Measurements from ENCODE around the gene RASA3. TPM values are rescaled to one million over a fixed set of nuclear protein-coding genes. Genes with fewer than 3 reads are reported as not detected.
"Not testable (repeated sequence)": the region's sequence is repeated elsewhere in the genome, so short reads cannot be mapped to it uniquely, and the experiment has no call there.

Gene RASA3
- total RNA-seq, 4 donors from 2014 or later = 25.0 to 43.1 (median 30.2) TPM

DNA sequence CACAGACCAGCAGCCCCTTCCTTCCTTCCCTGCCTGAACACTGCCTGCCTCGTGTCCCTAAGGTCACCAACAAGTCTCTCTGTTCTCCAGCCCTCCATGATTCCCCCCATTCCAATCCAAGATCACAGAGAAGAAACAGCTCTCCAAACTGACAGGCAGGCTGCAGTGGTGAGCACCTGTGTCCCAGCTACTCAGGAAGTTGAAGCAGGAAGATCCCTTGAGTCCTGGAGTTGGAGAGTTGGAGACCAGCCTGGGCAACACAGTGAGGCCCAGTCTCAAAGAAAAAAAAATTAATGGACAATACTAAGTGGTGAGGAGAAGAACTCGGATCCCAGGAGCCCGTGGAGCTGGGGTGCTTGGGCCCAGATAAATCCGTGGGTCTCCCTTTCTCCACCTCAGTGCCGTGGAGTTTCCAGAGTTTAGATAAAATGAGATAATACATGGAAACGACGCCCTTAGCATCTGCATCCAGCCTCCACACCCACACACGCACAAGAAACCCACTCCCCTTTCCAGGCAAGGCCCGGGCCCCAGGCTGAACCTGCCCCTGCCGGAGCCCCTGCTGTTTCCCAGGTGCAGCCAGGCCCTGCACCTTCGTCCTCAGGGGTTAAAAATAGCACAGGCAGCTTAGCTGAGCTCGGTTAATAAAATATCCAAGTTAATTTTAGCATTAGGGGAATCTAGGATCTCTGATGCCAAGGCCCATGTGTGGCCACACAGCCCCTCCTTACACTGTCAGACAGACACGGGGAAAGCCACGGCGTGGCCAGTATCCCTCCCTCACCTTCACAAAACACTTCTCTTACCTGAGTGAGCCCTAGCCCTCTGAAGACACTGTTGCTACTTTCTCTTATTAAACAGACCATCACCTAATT lies 4.7 kb downstream of the RASA3 start:
- H3K4me3 ChIP-seq = no peak overlapping the region
- ATAC-seq = no peak
- TF ChIP-seq, protein P1, sequence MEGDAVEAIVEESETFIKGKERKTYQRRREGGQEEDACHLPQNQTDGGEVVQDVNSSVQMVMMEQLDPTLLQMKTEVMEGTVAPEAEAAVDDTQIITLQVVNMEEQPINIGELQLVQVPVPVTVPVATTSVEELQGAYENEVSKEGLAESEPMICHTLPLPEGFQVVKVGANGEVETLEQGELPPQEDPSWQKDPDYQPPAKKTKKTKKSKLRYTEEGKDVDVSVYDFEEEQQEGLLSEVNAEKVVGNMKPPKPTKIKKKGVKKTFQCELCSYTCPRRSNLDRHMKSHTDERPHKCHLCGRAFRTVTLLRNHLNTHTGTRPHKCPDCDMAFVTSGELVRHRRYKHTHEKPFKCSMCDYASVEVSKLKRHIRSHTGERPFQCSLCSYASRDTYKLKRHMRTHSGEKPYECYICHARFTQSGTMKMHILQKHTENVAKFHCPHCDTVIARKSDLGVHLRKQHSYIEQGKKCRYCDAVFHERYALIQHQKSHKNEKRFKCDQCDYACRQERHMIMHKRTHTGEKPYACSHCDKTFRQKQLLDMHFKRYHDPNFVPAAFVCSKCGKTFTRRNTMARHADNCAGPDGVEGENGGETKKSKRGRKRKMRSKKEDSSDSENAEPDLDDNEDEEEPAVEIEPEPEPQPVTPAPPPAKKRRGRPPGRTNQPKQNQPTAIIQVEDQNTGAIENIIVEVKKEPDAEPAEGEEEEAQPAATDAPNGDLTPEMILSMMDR (IDR thresholded peaks at IDR 0.05) = no peak
- TF ChIP-seq POLR2A (IDR thresholded peaks at IDR 0.05) = no peak
- peak; percentile 24 for TF ChIP-seq POLR2AphosphoS5 (IDR thresholded peaks at IDR 0.05)
- TF ChIP-seq EP300 (IDR thresholded peaks at IDR 0.05) = no peak
- 29 to 44% methylated on average over 5 to 14 of the region's 15 CpGs for WGBS, 2 donors (ENCODE audit: low coverage in 1 of 2)
- H3K27ac ChIP-seq = peak overlapping the region in 3 of 4 donors; percentile 82 to 89 (median 88)
- no peaks in the 10 kb centered on the region for H3K36me3 ChIP-seq
- H3K9me3 ChIP-seq = no peaks in the 10 kb centered on the region
- H3K27me3 ChIP-seq = no peaks in the 10 kb centered on the region
- H3K4me1 ChIP-seq = peaks cover 0 to 78% (median 45%) of the 10 kb centered on the region in 3 donors

DNA sequence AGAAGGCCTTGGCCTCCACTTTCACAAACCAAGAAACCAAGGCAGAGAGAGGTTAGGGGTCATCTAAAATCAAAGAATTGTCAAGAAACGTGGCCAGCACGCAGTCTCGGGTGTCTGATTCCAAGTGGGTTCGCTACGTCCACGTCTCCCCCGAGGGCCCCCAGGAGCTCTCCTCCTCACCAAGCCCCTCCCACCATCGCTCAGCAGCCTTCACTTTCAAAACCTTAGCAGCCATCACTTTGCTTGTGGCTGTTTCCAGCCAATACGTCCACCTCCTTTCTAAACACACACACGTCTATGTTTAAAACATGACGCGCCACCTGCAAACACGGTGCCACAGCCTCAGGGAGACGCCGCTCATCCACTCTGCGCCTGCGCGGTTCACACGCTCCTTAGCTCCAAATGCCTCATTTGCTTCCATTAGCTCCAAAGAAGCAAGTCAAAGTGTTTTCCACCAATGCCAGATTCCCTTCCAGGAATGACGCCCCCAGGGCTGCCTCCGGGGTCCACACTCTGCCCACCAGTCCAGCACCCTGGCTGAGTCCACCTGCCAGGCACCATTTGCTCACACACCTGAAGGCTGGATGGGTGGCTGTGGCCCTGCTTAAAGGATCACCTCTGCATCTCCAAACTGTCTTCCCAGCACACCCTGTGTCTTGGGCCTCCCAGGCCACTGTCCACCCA lies 5.5 kb downstream of the RASA3 start:
- 79 to 86% methylated on average over 7 to 19 of the region's 21 CpGs for WGBS, 2 donors (ENCODE audit: low coverage in 1 of 2)
- TF ChIP-seq, protein P1 (IDR thresholded peaks at IDR 0.05) = no peak
- TF ChIP-seq POLR2A (IDR thresholded peaks at IDR 0.05) (no peak), EP300 (IDR thresholded peaks at IDR 0.05) (no peak), POLR2AphosphoS5 (IDR thresholded peaks at IDR 0.05) (no peak)
- Histone ChIP-seq H3K27me3 (no peaks in the 10 kb centered on the region), H3K9me3 (no peaks in the 10 kb centered on the region), H3K27ac (peak overlapping the region in 3 of 4 donors; percentile 82 to 89 (median 88)), H3K36me3 (no peaks in the 10 kb centered on the region), H3K4me3 (no peak overlapping the region), H3K4me1 (peaks cover 0 to 85% (median 51%) of the 10 kb centered on the region in 3 donors)
- ATAC-seq = no peak

DNA sequence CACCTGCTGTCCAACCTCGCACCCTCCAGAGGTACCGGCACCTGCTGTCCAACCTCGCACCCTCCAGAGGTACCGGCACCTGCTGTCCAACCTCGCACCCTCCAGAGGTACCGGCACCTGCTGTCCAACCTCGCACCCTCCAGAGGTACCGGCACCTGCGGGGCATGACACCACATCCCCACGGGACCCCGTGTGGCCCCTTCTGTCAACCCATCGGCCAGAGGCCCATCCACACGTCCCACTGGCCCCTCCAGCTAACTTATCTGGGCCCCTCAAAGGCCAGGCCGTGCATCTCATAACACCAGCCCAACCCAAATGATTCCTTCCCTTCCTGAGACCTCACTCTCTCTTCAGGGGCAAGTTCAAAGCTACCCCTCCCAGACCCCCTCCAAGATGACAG lies 6.3 kb downstream of the RASA3 start:
- 76% methylated on average over 4 of the region's 14 CpGs; no CpG with 5 or more reads in 1 of the 2 donors for WGBS, 2 donors (ENCODE audit: low coverage in 1 of 2)
- H3K36me3 ChIP-seq, H3K4me3 ChIP-seq, H3K9me3 ChIP-seq, ATAC-seq, H3K27ac ChIP-seq, H3K27me3 ChIP-seq: not testable (repeated sequence)
- H3K4me1 ChIP-seq = peaks cover 0 to 92% (median 51%) of the 10 kb centered on the region in 3 donors

DNA sequence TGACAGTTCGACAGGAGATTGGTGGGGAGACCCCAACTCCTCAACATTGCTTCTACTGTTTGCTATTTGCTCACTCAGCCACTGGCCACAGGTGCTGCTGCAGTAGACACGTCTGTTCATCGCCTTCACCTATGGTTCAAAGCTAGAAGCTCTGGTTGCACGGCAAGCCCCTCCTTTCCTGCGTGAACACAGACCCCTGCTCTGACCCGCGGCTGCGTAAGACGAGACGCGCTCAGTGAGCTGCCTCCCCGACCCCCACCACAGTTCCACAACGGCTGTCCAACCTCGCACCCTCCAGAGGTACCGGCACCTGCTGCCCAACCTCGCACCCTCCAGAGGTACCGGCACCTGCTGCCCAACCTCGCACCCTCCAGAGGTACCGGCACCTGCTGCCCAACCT lies 6.8 kb downstream of the RASA3 start:
- 90 to 92% methylated on average over 2 to 13 of the region's 19 CpGs for WGBS, 2 donors (ENCODE audit: low coverage in 1 of 2)

DNA sequence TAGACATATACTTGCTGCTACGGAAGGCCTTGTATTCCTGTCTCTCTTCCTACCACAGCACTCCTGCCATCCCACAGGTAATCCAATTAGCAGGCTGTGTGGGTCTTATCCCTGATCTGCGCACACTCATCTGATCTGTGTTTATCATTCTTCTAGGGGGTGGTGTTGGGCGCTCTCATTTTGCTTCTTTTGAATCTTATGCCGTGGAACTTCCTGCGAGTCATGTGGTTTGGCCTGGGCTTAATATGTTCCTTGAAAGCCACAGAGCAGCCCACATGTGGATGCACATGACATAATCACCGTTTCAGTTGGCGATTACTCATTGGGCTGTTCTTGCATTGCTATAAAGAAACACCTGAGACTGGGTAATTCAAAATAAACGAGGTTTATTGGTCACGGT lies 7.5 kb downstream of the RASA3 start:
- Histone ChIP-seq H3K36me3 (no peaks in the 10 kb centered on the region), H3K4me3 (no peak overlapping the region), H3K9me3 (no peaks in the 10 kb centered on the region), H3K27me3 (no peaks in the 10 kb centered on the region), H3K27ac (no peak overlapping the region), H3K4me1 (peaks cover 0 to 88% (median 42%) of the 10 kb centered on the region in 3 donors)
- no peak for TF ChIP-seq EP300 (IDR thresholded peaks at IDR 0.05)
- TF ChIP-seq POLR2AphosphoS5 (IDR thresholded peaks at IDR 0.05) = no peak
- TF ChIP-seq, protein P1 (IDR thresholded peaks at IDR 0.05) = no peak
- no peak for ATAC-seq
- 57 to 80% methylated on average over 5 to 9 of the region's 9 CpGs for WGBS, 2 donors (ENCODE audit: low coverage in 1 of 2)

More for the DNA sequence above, 6.8 kb downstream of the RASA3 start:
- Histone ChIP-seq H3K9me3 (no peaks in the 10 kb centered on the region), H3K27me3 (no peaks in the 10 kb centered on the region), H3K4me3 (no peak overlapping the region), H3K27ac (no peak overlapping the region), H3K4me1 (peaks cover 0 to 92% (median 49%) of the 10 kb centered on the region in 3 donors), H3K36me3 (no peaks in the 10 kb centered on the region)
- TF ChIP-seq EP300 (IDR thresholded peaks at IDR 0.05) = no peak
- TF ChIP-seq POLR2AphosphoS5 (IDR thresholded peaks at IDR 0.05) = no peak
- TF ChIP-seq, protein P1 (IDR thresholded peaks at IDR 0.05) = no peak
- no peak for TF ChIP-seq POLR2A (IDR thresholded peaks at IDR 0.05)
- ATAC-seq = no peak

Measured in gastroesophageal sphincter (tissue), 4 donors.